GM21447 (cell line): Measurements from ENCODE around the gene SERPINB13.
A peak's percentile ranks its signal among the peaks of the same experiment; 100 is the strongest.
"Not testable (repeated sequence)": the region's sequence is repeated elsewhere in the genome, so short reads cannot be mapped to it uniquely, and the experiment has no call there.

Experiments used
- ATAC-seq: cut with Tn5 transposase; IDR thresholded peaks from one replicate; pipeline ENCODE4 v1.9.1; 2021; ENCODE audit not compliant: unreplicated experiment

SERPINB13 gene

DNA sequence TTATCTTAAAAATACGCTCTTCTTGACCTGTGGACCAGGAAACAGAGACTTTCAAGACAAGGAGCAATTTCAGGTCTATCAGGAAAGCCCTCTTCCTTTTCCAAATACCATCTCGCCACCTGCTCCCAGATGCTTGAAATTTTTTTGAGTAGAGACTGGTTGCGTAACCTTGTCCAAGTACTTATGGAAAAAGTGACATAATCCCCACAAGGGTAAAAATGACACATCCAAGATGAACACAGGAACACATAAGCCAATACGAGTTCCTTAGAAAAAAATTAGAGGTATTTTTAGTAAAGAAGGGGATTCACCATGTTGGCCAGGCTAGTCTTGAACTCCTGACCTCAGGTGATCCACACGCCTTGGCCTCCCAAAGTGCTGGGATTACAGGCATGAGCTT is 1.8 kb downstream of the SERPINB13 start:
- no peak for ATAC-seq

DNA sequence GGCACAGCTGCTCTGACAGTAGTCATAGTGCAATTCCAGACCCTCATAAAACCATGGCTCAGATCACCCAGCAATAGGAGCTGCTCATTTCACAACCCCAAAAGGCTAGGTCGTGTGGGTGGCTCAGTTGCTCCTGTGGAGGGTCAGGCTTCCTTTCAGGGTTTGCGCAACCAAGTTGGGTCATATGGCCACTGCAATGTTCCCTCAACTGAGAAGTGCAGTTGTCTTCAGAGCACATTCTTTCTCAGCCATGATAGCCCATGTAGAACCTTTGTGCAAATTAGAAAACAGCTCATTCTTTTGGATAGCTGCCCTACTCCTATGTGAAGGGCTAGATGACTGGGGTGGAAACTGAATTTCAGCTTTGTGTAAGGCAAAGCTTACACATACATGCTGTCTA is 3.2 kb downstream of the SERPINB13 start:
- no peak for ATAC-seq

DNA sequence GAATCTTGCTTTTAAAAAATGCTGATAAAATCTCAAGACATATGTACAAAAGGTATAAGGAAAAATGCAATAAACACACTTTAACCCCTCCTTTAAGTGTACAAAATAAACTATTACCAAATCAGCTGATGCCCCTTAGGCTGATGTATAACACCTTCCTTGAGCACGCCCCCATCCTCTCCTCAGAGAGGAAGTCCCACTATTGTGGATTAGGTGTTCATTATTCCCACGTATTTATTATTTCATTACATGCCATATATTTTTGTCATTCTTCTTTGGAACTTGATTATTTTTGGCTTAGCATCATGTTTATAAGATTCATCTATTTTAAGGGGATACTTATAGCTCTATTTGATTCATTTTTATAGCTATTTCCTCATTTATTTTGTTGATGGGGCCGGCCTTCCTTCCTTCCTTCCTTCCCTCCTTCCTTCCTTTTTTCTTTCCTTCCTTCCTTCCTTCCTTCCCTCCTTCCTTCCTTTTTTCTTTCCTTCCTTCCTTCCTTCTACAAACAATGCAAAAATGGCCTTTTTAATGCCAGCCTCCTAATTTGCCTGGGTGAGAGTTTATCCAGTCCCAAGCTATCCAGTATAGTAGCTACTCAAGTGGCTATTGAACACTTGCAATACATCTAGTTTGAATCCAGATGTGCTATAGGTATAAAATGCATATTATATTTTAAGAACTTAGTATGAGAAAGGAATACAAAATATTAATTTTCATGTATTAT is 4.0 kb downstream of the SERPINB13 start:
- ATAC-seq = no peak

DNA sequence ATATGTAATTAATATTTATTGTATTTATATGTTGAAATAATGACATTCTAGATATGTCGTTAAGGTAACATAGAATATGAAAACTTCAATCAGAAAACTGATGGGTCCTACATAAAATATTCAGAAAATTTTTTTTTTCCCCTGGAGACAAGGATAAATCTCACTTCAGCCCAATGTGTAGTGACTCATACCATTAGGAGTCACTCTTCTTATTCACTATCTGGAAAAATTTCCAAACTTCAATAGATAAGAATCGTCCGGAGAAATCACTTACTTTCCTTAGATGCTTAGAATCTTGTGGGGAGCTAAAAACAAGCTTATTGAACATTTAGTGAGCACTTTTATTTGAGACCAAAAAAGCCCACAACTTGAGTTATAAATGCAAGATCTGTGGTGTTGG is 4.6 kb downstream of the SERPINB13 start:
- ATAC-seq = no peak

DNA sequence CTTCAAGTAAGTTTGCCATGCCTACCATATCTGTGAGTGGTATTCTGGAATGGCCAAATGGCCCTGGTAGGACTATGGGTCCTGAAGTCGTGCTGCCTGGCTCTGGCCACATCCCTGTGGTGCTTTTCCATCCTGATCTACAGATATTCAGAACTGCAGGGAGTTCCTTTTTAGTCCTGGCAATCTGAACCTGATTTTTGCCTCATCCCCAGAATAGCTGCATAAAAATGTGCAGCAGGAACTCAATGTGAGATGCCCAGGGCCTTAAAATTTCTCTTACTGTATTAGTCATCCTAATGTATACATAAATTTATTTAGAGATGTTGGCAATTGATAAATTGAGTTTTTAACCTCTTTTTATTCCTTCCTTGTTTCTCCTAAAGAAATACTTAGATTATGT is 5.3 kb downstream of the SERPINB13 start:
- no peak for ATAC-seq

DNA sequence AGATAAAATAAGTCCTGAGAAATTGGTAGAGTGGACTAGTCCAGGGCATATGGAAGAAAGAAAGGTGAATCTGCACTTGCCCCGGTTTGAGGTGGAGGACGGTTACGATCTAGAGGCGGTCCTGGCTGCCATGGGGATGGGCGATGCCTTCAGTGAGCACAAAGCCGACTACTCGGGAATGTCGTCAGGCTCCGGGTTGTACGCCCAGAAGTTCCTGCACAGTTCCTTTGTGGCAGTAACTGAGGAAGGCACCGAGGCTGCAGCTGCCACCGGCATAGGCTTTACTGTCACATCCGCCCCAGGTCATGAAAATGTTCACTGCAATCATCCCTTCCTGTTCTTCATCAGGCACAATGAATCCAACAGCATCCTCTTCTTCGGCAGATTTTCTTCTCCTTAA is 9.8 kb downstream of the SERPINB13 start:
- no peak for ATAC-seq

DNA sequence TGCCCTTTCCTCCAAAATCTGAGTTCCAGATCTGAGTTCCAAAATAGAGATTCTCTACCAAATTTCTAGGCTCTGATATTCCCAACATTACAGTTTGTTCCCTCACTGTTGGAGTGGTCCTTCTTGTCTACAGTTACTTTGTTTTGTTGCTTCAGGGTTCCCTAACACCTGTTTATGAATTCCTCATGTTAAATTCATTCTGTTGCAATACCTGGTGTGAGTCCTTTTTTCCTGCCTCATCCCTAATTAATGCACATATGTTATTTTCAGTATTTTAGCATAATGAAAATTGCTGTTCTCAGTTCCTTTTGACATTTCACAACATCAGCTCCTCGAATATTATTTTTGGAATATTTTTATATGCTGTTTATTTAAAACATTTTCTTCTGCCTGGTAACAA is 16.2 kb downstream of the SERPINB13 start:
- ATAC-seq = no peak

DNA sequence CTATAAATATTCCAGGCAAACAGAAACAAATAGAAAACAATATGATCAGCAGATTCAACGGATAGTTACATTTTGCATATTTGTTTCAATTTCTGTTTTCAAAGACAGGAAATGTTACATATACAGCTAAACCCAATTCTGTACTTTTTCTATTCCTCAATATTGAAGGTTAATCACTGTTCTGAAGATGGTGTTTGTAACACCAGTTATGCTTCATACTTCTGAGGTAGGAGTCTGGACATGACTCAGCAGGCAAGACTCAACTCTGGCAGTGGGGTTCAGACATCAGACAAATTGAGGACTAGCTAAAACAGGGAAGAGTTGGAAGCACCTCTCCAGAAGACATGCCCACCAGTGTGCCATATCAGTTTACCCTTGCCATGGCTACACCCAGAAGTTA is 16.6 kb downstream of the SERPINB13 start:
- peak; percentile 98 for ATAC-seq

DNA sequence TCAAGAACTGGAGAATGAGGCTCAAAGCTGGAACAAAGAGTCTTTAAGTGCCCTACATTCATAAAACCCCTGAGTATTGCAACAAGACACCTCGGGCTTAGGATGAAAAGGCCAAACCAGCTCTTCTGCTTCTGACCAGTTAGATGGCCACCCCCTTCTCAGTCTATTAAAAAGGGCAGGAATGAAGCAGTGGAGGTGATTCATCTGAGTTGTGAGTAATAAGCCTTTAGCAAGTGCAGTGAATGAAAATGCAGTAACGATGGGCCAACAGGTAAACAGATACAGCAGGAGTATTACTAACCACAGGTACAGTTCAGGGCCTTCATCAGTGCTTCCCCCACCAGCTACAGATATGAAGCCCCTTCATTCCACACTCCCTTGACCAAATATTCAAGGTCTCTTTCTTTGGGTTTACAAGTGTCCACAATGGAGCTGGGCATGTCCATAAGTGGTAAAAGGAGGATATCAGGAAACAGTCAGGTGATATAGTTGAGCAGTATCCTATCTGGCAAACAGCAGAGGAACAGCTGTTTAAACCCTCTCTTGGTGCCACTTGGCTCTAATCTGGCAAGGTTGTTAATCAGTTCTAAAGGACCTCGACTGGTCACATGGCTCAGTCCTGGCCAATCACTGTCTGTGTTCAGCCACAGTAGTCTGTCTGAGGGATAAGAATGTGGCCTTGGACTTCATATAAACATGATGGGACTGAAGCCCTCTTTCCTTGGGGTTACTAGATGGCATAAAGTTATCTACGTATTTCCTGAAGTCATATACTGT is 17.8 kb downstream of the SERPINB13 start:
- ATAC-seq = no peak

DNA sequence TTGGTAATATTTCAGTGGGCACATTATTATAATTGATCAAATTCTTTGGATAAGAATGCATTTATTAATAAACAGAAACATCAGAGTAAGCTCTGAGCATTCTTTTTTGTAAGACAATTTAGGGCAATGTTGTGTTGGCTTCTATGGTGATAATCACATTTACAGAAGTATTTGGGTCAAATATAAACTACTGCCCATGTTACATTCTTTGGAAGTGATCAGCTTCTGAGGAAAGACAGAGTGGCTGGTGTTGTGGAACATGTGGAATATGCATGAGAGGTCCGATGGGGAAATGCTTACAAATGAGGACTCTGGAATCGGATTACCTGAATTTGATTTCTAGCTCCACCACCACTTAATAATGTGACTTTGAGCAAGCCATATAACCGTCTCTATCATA is 19.4 kb downstream of the SERPINB13 start:
- ATAC-seq = no peak

DNA sequence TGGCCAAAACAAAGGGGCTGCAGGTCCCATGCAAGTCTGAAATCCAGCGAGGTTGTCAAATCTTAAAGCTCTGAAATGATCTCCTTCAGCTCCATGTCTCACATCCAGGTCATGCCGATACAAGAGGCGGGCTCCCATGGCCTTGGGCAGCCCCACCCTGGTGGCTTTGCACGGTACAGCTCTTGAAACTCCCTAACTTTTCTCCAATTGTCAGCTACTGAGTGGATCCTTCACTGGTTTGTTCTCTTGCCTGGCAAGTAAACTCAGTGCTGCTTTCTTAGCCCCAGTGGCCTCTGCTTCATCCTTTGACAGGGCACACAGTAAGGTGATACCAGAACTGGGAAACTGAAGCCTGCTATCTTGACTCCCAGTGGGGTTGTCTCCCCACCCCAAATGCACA is 26.3 kb downstream of the SERPINB13 start:
- no peak for ATAC-seq

DNA sequence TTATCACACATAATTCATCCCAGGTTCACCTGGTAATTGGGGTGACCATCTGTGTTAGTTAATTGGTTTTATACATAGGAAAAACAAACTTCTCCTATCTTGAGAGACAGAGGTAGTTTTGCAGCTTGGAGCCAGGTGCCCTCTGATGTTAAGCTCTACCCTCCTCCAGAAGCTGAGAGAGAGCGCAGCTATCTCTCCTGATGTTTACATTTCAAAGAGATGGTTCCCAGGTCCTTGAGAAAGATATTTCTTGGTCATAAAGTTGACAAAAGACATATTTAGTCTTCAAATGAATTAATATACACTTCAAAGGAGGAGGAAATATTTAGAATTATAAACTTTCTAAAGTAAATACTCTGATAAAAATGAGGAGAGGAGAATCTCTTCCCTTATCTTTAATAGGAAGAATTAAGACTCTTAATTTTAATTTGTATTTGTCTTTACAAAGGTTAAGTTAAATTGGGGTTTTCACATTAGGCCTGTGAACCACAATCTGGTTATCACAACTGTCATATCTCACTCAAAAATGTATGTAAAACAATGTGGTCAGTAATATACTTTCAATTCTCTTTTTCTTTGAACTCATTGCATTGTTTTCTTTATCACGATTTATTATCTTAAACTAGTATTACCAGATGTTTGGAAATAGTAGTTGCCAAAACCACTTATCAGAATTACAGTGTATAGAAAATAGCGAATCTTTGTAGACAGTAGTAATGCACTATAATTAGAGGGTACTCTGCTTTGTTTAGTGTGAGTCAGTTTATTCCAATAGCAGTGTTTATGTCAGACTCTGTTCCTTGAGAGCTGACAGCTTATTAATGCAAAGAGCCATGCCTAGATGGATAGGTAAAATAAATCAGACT is 30.1 kb downstream of the SERPINB13 start:
- ATAC-seq = peak; percentile 72

DNA sequence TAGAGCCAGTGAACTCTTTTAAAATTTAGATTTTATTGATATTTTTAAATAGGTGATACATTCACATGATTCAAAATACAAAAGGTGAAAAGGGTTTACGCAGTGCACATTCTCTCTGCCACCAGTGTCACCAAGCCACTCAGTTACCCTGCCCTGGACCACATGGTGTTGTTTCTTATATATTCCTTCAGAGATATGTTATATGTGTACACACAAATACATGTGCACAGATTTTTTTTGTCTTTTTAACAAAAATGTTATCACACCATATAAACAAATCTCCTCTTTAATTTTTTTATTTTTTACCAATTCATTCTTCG is 30.7 kb downstream of the SERPINB13 start:
- no peak for ATAC-seq

DNA sequence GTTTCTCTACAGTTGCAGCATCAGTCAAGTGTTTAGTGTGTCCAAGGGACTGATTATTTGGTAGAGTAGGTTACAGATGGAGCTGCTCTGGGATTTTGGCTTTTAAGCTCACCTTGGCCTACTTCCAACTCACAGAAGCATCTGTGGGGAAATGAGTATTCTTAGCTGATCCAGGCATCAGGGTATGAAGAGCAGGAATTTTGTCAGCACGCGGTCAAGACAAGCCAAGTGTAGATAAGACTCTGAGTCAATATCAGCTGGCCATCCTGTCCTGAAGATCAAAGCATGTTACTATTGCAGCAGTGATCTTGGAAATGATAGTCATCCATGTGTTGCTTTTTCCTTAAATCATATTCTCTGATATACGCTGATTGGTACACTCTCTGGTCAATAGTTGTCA is 32.5 kb downstream of the SERPINB13 start:
- no peak for ATAC-seq

DNA sequence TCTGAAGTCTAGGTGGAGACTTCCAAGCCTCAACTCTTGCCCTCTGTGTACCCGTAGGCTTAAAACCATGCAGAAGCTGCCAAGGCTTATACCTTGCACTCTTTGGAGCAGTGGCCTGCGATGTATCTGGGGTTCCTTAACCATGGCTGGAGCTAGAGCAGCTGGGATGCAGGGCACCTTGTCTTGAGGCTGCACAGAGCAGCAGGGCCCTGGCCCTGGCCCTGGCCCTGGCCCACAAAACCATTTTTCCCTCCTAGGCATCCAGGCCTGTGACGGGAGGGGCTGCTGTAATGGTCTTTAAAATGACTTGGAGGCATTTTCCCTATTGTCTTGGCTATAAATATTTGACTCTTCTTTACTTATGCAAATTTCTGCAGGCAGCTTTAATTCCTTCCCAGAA is 37.7 kb downstream of the SERPINB13 start:
- ATAC-seq = no peak

DNA sequence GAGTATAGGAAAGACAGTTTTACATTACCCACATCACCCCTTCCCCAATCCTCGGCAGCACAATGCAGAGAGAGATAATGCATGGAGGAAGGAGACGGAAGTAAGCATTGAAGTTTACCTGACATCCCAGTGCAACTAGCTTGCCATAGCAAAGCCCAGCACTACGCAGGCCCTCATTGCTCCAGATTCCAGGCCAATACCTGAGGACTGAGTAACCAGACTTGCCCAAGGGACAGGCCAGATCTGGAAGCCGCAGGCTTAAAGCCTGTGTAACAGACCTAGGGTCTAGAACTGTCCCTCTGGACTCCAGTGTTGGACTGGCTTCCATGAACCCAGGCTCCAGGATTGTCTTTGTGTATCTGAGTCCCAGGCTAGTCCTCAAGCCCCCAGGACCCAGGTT is 39.3 kb downstream of the SERPINB13 start:
- ATAC-seq = no peak

DNA sequence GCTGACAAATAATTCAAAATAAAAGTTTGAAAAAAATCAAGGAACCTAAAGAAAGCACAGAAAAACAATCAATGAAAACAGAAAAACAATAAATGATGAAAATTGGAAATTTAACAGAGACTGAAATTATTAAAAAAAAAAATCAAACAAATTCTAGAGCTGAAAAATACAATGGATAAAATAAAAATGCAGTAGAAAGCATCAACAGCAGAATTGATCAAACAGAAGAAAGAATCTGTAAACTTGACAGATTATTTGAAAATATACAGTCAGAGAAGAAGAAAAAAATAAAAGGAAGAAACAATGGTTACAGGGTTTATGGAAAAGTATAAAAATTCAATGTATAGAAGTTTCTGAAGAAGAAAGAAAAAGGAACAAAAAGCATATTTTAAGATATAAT is 40.7 kb downstream of the SERPINB13 start:
- no peak for ATAC-seq

DNA sequence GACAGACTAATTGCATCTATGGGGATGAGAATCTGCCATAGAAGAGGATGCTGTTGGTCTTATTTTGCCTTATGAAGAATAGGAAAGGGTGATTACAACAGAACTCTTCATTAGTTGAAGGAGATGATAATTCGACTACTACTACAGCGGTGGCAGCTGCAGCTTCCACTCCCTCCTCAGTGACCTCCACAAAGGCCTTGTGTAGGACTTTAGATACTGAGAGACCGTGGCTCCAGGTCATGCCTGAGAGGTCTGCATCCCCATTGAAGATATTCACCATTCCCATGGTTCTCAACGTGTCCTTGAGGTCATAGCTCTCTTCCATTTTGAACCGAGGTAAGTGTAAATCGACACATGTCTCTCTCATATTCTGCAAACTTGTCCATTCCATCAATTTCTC is 50.6 kb downstream of the SERPINB13 start:
- ATAC-seq = no peak

DNA sequence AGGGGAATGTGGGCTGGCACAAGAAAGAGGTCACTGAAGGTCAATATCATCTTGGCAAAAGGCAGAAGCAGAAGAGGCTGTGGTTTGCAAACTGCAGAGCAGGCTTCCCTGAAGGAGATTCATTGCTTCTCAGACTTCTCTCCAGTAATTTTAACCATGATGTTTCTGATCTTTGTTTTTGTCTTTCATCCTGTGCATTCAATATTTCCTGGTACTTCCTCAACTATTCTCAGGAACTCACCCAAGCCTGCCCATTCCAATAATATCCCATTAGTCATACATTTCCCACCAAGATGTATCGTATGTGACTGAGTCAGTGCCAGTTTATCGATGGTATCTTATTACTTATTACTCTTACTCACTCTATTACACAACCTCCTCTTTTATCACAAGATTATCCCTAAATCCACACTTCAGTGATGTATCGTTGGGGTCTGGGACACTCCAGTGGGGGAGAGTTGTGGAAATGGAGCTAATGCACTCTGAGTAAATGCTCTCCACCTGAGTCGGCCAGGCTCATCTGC is 54.1 kb downstream of the SERPINB13 start:
- ATAC-seq = not testable (repeated sequence)

DNA sequence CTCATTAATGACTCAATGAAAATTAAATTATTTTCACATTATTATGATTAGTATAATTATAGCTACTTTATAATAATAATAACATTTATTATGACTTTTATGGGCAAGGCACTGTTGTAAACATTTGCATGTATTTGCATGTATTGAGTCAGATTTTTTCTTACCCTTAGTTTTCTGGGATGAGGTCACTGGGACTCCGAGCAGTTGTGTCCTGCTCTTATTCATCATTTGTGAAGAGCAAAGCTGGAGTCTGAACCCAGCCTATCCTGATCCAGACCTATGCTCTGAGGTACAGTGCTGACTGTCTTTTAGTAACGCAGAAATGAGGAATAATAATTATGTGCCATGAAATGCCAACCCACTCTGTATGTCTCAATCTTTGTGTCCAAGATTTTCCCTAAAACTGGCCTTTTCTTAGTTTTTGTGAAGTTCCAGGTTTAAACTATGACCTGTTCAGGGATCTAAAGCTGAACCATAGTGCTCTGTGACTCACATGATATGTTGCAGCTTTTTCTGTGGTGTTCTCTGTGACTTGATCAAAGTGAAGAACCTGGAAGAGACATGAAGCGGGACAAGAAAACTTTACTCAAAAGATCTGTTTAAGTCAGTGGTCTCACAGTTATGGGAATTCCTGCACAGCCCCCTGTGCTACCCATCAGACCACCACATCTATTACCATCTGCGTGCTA is 55.7 kb downstream of the SERPINB13 start:
- ATAC-seq = not testable (repeated sequence)

DNA sequence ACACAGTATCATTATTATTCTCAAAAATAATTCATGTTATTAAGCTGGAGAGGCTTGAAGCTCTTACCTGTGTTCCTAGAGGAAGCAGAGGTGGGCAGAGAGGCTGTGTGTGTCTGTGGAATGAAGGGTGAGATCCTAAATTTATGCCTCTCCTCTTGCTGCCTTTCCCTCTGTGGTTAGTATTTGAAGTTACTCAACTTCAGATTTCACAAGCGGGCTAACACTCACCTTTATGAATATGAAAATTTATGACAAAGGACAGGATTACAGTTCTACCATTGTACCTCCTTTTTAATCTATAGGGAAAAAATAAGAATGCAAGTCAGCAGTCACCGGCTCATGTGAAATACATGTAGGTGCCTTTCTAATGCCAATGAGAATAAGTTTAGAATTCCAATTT is 57.0 kb downstream of the SERPINB13 start, which contains the start of gene SERPINB4:
Gene SERPINB4, minus strand, starts transcription at position 115 of the 400 bp plus-strand sequence. CDS start 679 bp downstream, outside the sequence.
- ATAC-seq = not testable (repeated sequence)
